K562 (cell line): ENCODE measurements around the gene YARS1. TPM values are rescaled to one million over a fixed set of nuclear protein-coding genes. Genes with fewer than 3 reads are reported as not detected.
A peak's percentile ranks its signal among the peaks of the same experiment; 100 is the strongest.

Experiments
- CTBP1 ChIP-seq: fragments of 450-650 bp; IDR thresholded peaks from 2 replicates; pipeline ENCODE4 v1.6.1; 2016; ENCODE audit warnings: borderline replicate concordance
- KDM1A ChIP-seq, 2 experiments: fragments of 450-650 bp; IDR thresholded peaks; 2 replicates each; pipeline ENCODE4 v1.6.1; 2016; ENCODE audit warnings: mild to moderate bottlenecking in 2 of 2
- MTA3 ChIP-seq: fragments of 450-650 bp; formaldehyde crosslinking; IDR thresholded peaks from 2 replicates; pipeline ENCODE4 v1.6.1; 2017; ENCODE audit warnings: mild to moderate bottlenecking, borderline replicate concordance
- MTF1 ChIP-seq: fragments of 250-450 bp; sonication (Bioruptor Pico); IDR thresholded peaks from 2 replicates; pipeline ENCODE4 v1.9.0; 2021; ENCODE audit warnings: moderate library complexity, mild to moderate bottlenecking, inconsistent platforms, borderline replicate concordance
- NCOA1 ChIP-seq: fragments of 450-650 bp; IDR thresholded peaks from 2 replicates; pipeline ENCODE4 v1.6.1; 2016; ENCODE audit warnings: low read depth
- NCOA6 ChIP-seq: fragments of 450-650 bp; IDR thresholded peaks from 2 replicates; pipeline ENCODE4 v1.6.1; 2017; ENCODE audit warnings: mild to moderate bottlenecking
- POLR2H ChIP-seq: IDR thresholded peaks from 2 replicates; pipeline ENCODE4 v1.6.1; 2016; ENCODE audit warnings: missing genetic modification characterization, low read depth, mild to moderate bottlenecking, control low read depth, missing compliant biosample characterization, moderate library complexity
- SRSF9 ChIP-seq: fragments of 200-400 bp; formaldehyde crosslinking; IDR thresholded peaks from 2 replicates; pipeline ENCODE4 v1.6.1; 2017; ENCODE audit warnings: low read depth, low read length, borderline replicate concordance
- TAF7 ChIP-seq: fragments of 450-650 bp; IDR thresholded peaks from 2 replicates; pipeline ENCODE4 v1.6.1; 2016; ENCODE audit warnings: missing genetic modification characterization, missing compliant biosample characterization
- ZEB2 ChIP-seq: fragments of 450-650 bp; IDR thresholded peaks from 2 replicates; pipeline ENCODE4 v1.6.1; 2016
- ZKSCAN1 ChIP-seq: fragments of 150-350 bp; IDR thresholded peaks from 2 replicates; pipeline ENCODE4 v1.6.1; 2016; ENCODE audit warnings: low read depth, low read length
- ZNF239 ChIP-seq: fragments of 250-450 bp; sonication (Bioruptor Pico); IDR thresholded peaks from 2 replicates; pipeline ENCODE4 v1.4.0; 2020; ENCODE audit warnings: mild to moderate bottlenecking
- polyA plus RNA-seq, 8 experiments: library from polyadenylated mRNA; depleted of rRNA in 4 of 8; stranded (reverse) in 5 of 8; unstranded in 3 of 8; fragments of >200 nt; fragmentation: Nextera tagmentation in 2 of 8; fragmentation: Illumina TruSeq in 1 of 8; extraction: Ambion mirVana in 2 of 8; extraction: Trizol in 1 of 8; gene quantifications; 2 replicates each; pipeline versions ENCODE4 v1.2.1 to v1.2.3, GENCODE V29; 2011 to 2014; ENCODE audit warnings: inconsistent platforms in 1 of 8, missing spikeins in 1 of 8
- total RNA-seq, 7 experiments: library from RNA; depleted of rRNA in 6 of 7; stranded (reverse); fragments of >200 nt in 6 of 7; fragmentation: Illumina TruSeq in 2 of 7; extraction: Trizol in 2 of 7; gene quantifications; 2 replicates each; pipeline versions ENCODE4 v1.2.1 to v1.2.3, GENCODE V29; 2011 to 2021; ENCODE audit warnings: low replicate concordance in 1 of 7
- TF ChIP-seq, protein P1 (sequence below): fragments of 250-450 bp; sonication (Bioruptor Pico); IDR thresholded peaks from 2 replicates; pipeline ENCODE4 v1.4.0; 2020; ENCODE audit warnings: mild to moderate bottlenecking
- TF ChIP-seq, protein P2 (sequence below), 2 experiments: fragments of 450-650 bp; IDR thresholded peaks; 2 replicates each; pipeline ENCODE4 v1.6.1; 2018; ENCODE audit warnings: mild to moderate bottlenecking in 2 of 2, low read depth in 1 of 2; ENCODE audit not compliant: partially characterized antibody in 2 of 2
- TF ChIP-seq, protein P3 (sequence below), 2 experiments: fragments of 450-650 bp; conservative IDR thresholded peaks; 2 replicates each; pipeline ENCODE4 v1.6.1; 2017; ENCODE audit warnings: mild to moderate bottlenecking in 2 of 2, moderate library complexity in 2 of 2
- TF ChIP-seq, protein P4 (sequence below): fragments of 450-650 bp; IDR thresholded peaks from 2 replicates; pipeline ENCODE4 v1.6.1; 2016; ENCODE audit warnings: antibody characterized with exemption

Gene YARS1
- total and polyA plus RNA-seq, 9 of the 15 experiments (the other 6 are each of a cell fraction or from before 2014, with no cell fraction given): 66.2 to 336 (median 201) TPM

DNA sequence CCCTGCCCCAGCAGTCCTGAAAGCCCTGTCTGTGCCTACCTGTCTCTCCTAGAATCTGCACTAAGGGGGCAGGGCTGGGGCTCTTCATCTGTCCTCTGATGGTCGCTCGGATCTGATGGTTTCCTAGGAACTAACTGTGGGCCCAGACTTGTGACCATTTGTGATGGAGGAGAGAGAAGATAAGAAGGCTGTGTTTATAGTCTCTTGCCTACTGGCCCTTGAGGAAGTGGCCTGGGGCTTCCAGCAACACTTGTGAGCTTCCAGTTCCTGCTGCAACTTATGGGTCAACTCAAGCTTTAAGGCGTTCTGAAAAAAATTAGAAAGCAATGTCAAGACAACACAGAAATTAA is 61.4 kb downstream of the YARS1 start (continued):
- TF ChIP-seq MTF1: no peak
- TF ChIP-seq, protein P1, sequence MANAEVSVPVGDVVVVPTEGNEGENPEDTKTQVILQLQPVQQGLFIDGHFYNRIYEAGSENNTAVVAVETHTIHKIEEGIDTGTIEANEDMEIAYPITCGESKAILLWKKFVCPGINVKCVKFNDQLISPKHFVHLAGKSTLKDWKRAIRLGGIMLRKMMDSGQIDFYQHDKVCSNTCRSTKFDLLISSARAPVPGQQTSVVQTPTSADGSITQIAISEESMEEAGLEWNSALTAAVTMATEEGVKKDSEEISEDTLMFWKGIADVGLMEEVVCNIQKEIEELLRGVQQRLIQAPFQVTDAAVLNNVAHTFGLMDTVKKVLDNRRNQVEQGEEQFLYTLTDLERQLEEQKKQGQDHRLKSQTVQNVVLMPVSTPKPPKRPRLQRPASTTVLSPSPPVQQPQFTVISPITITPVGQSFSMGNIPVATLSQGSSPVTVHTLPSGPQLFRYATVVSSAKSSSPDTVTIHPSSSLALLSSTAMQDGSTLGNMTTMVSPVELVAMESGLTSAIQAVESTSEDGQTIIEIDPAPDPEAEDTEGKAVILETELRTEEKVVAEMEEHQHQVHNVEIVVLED (CRISPR knock-in tag): no peak
- TF ChIP-seq TAF7: no peak
- TF ChIP-seq, protein P2, sequence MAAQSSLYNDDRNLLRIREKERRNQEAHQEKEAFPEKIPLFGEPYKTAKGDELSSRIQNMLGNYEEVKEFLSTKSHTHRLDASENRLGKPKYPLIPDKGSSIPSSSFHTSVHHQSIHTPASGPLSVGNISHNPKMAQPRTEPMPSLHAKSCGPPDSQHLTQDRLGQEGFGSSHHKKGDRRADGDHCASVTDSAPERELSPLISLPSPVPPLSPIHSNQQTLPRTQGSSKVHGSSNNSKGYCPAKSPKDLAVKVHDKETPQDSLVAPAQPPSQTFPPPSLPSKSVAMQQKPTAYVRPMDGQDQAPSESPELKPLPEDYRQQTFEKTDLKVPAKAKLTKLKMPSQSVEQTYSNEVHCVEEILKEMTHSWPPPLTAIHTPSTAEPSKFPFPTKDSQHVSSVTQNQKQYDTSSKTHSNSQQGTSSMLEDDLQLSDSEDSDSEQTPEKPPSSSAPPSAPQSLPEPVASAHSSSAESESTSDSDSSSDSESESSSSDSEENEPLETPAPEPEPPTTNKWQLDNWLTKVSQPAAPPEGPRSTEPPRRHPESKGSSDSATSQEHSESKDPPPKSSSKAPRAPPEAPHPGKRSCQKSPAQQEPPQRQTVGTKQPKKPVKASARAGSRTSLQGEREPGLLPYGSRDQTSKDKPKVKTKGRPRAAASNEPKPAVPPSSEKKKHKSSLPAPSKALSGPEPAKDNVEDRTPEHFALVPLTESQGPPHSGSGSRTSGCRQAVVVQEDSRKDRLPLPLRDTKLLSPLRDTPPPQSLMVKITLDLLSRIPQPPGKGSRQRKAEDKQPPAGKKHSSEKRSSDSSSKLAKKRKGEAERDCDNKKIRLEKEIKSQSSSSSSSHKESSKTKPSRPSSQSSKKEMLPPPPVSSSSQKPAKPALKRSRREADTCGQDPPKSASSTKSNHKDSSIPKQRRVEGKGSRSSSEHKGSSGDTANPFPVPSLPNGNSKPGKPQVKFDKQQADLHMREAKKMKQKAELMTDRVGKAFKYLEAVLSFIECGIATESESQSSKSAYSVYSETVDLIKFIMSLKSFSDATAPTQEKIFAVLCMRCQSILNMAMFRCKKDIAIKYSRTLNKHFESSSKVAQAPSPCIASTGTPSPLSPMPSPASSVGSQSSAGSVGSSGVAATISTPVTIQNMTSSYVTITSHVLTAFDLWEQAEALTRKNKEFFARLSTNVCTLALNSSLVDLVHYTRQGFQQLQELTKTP (IDR thresholded peaks at IDR 0.05; ENCODE audit: low read depth in 1 of 2, partially characterized antibody in 2 of 2): peak in 1 of 2 experiments; percentile 45
- TF ChIP-seq CTBP1: peak; percentile 98
- TF ChIP-seq MTA3: peak; percentile 56; the same call in 1 of the 2 replicates
- TF ChIP-seq ZNF239 (CRISPR knock-in tag): no peak; the same call in 1 of the 2 replicates
- TF ChIP-seq NCOA6: no peak
- no peak for TF ChIP-seq POLR2H (tag)
- TF ChIP-seq, protein P3, sequence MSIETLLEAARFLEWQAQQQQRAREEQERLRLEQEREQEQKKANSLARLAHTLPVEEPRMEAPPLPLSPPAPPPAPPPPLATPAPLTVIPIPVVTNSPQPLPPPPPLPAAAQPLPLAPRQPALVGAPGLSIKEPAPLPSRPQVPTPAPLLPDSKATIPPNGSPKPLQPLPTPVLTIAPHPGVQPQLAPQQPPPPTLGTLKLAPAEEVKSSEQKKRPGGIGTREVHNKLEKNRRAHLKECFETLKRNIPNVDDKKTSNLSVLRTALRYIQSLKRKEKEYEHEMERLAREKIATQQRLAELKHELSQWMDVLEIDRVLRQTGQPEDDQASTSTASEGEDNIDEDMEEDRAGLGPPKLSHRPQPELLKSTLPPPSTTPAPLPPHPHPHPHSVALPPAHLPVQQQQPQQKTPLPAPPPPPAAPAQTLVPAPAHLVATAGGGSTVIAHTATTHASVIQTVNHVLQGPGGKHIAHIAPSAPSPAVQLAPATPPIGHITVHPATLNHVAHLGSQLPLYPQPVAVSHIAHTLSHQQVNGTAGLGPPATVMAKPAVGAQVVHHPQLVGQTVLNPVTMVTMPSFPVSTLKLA (conservative IDR thresholded peaks at IDR 0.05): peak in 1 of 2 experiments; percentile 61; a peak in 2 of 4 replicates
- no peak for TF ChIP-seq SRSF9
- TF ChIP-seq KDM1A (IDR thresholded peaks at IDR 0.05): peak in 1 of 2 experiments; percentile 74; a peak in 1 of 4 replicates
- TF ChIP-seq ZEB2: peak; percentile 82; the same call in 1 of the 2 replicates
- no peak for TF ChIP-seq ZKSCAN1
- TF ChIP-seq, protein P4, sequence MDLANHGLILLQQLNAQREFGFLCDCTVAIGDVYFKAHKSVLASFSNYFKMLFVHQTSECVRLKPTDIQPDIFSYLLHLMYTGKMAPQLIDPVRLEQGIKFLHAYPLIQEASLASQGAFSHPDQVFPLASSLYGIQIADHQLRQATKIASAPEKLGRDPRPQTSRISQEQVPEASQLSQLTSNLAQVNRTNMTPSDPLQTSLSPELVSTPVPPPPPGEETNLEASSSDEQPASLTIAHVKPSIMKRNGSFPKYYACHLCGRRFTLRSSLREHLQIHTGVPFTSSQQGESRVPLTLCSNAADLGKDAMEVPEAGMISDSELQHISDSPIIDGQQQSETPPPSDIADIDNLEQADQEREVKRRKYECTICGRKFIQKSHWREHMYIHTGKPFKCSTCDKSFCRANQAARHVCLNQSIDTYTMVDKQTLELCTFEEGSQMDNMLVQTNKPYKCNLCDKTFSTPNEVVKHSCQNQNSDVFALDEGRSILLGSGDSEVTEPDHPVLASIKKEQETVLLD: no peak
- no peak for TF ChIP-seq NCOA1
